Breast epithelium (tissue), 3 donors: ENCODE data around the gene NR6A1.

Experiments used
- POLR2A ChIP-seq: fragments of 450-650 bp; IDR thresholded peaks from one replicate; pipeline ENCODE4 v1.6.1; 2016; ENCODE audit warnings: antibody characterized with exemption, mild to moderate bottlenecking, moderate library complexity
- TF ChIP-seq, protein P1 (sequence below), 3 donors: fragments of 450-650 bp; IDR thresholded peaks; one replicate each; pipeline ENCODE4 v1.5.1; 2016 to 2017; ENCODE audit warnings: antibody characterized with exemption in 3 of 3, mild to moderate bottlenecking in 3 of 3, moderate library complexity in 3 of 3

DNA sequence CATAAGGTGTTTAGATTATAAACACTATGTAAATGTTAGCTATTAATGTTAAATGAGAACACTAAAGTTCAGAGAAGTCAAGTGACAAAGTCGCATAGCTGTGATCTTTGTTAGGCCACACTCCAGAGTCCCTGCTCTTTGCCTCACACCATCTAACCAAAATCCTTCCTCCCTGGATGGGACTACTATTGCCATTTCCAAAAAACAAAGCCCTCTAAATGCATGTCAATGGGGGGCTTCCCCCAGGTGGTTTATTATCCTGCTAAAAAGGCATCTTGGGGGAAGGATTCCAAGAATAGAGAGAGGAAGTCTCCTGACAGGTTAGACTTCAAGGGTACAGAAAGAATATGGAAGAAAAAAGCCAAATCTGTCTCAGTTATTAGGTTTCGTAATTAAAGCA lies 10.4 kb downstream of the NR6A1 start:
- TF ChIP-seq, protein P1, sequence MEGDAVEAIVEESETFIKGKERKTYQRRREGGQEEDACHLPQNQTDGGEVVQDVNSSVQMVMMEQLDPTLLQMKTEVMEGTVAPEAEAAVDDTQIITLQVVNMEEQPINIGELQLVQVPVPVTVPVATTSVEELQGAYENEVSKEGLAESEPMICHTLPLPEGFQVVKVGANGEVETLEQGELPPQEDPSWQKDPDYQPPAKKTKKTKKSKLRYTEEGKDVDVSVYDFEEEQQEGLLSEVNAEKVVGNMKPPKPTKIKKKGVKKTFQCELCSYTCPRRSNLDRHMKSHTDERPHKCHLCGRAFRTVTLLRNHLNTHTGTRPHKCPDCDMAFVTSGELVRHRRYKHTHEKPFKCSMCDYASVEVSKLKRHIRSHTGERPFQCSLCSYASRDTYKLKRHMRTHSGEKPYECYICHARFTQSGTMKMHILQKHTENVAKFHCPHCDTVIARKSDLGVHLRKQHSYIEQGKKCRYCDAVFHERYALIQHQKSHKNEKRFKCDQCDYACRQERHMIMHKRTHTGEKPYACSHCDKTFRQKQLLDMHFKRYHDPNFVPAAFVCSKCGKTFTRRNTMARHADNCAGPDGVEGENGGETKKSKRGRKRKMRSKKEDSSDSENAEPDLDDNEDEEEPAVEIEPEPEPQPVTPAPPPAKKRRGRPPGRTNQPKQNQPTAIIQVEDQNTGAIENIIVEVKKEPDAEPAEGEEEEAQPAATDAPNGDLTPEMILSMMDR (IDR thresholded peaks at IDR 0.05), result no peak
- TF ChIP-seq POLR2A, result no peak
